K562 (cell line): ENCODE results near the gene CFAP410. TPM values are rescaled to one million over a fixed set of nuclear protein-coding genes. Genes with fewer than 3 reads are reported as not detected.

Experiments used
- ATAC-seq: fragments of 200-7000 bp; cut with Tn5 transposase; 3 replicates; pipeline ENCODE4 v1.9.1; 2020; ENCODE audit warnings: moderate library complexity
- BruUV-seq: library from RNA; stranded (reverse); fragments of 400-500 nt; replicated peaks from 2 replicates; lab custom pipeline; 2021; lab: Mats Ljungman, UMichigan
- CTCF ChIA-PET: fragments of 300-600 bp; formaldehyde crosslinking; extraction: SDS; loops from one replicate; lab custom pipeline; 2021; ENCODE audit warnings: low intra/inter-chr PET ratio; lab: Yijun Ruan, JAX
- POLR2A ChIA-PET: fragments of 300-600, 350-650 bp; sonication (Branson Sonifier 250); formaldehyde crosslinking; extraction: SDS; loops from one replicate; lab custom pipeline; 2021; ENCODE audit warnings: antibody characterized with exemption, inconsistent platforms; lab: Yijun Ruan, JAX
- DNase-seq, 4 experiments: peaks; one replicate each; pipeline versions ENCODE4 v3.0.0 to v3.0.0-alpha.2; 2011 to 2018; ENCODE audit warnings: low spot score in 3 of 4, mixed read lengths in 3 of 4; ENCODE audit errors: extremely low read depth in 1 of 4
- FAIRE-seq: peaks from 2 replicates; lab custom pipeline; 2011; peaks lifted over from hg19 to GRCh38; lab: Jason Lieb, UNC
- H2AFZ ChIP-seq: 2 replicates; pipeline ENCODE4 v1.6.0; 2011; ENCODE audit warnings: low read depth, low read length, control low read depth, inconsistent platforms
- H3K27ac ChIP-seq: fragments of 200-600 bp; 3 replicates; pipeline ENCODE4 v1.8.0; 2011; ENCODE audit warnings: low read depth, mild to moderate bottlenecking, control low read depth, inconsistent platforms, low read length, moderate library complexity, mixed read lengths; ENCODE audit errors: extremely low read depth
- H3K27me3 ChIP-seq, 2 experiments: fragments of 300-600 bp in 1 of 2; 2 replicates in 1 of 2; 3 replicates in 1 of 2; pipeline versions ENCODE4 v1.6.0 to v1.8.0; 2011; ENCODE audit warnings: inconsistent platforms in 2 of 2, low read length in 2 of 2, mild to moderate bottlenecking in 1 of 2, mixed read lengths in 1 of 2, moderate library complexity in 1 of 2; ENCODE audit not compliant: control insufficient read depth in 2 of 2, insufficient read depth in 2 of 2
- H3K36me3 ChIP-seq: fragments of 300-600 bp; 3 replicates; pipeline ENCODE4 v1.8.0; 2011; ENCODE audit warnings: mild to moderate bottlenecking, low read length, inconsistent platforms; ENCODE audit not compliant: control insufficient read depth, insufficient read depth
- H3K4me1 ChIP-seq, 2 experiments: fragments of 200-600 bp in 1 of 2; replicated peaks in 1 of 2; 2 replicates in 1 of 2; 3 replicates in 1 of 2; pipeline versions ENCODE4 v1.5.1 to v1.8.0; 2011; ENCODE audit warnings: inconsistent platforms in 2 of 2, low read length in 2 of 2, mild to moderate bottlenecking in 1 of 2, mixed read lengths in 1 of 2, moderate library complexity in 1 of 2; ENCODE audit not compliant: control insufficient read depth in 2 of 2, insufficient read depth in 2 of 2
- H3K4me2 ChIP-seq: 2 replicates; pipeline ENCODE4 v1.6.1; 2011; ENCODE audit warnings: low read length, control low read depth, inconsistent platforms, mixed read lengths; ENCODE audit not compliant: insufficient read depth
- H3K4me3 ChIP-seq: fragments of 200-600 bp; sonication (generic), shearing (Covaris generic); 2 replicates; pipeline ENCODE4 v1.5.1; 2016; ENCODE audit warnings: control low read depth, inconsistent platforms
- H3K79me2 ChIP-seq: fragments of 200-600 bp; 3 replicates; pipeline ENCODE4 v1.8.0; 2011; ENCODE audit warnings: low read length, inconsistent platforms; ENCODE audit not compliant: control insufficient read depth, insufficient read depth
- H3K9ac ChIP-seq, 2 experiments: 2 replicates each; pipeline versions ENCODE4 v1.6.0 to v1.6.1; 2011; ENCODE audit warnings: low read depth in 2 of 2, low read length in 2 of 2, control low read depth in 1 of 2, inconsistent platforms in 1 of 2, mild to moderate bottlenecking in 1 of 2, mixed read lengths in 1 of 2; ENCODE audit not compliant: insufficient read depth in 1 of 2
- H3K9me1 ChIP-seq: one replicate; pipeline ENCODE4 v1.6.0; 2011; ENCODE audit warnings: inconsistent platforms, mild to moderate bottlenecking, low read length, moderate library complexity; ENCODE audit not compliant: control insufficient read depth, insufficient read depth
- H3K9me3 ChIP-seq: replicated peaks from 2 replicates; pipeline ENCODE4 v1.5.1; 2011; ENCODE audit warnings: low read depth, low read length, inconsistent platforms; ENCODE audit not compliant: control insufficient read depth, insufficient read depth
- H4K20me1 ChIP-seq: replicated peaks from 2 replicates; pipeline ENCODE4 v1.6.1; 2011; ENCODE audit warnings: low read length, inconsistent platforms, mixed read lengths; ENCODE audit not compliant: control insufficient read depth, insufficient read depth
- ADNP ChIP-seq: fragments of 200-800 bp; sonication (Bioruptor generic); IDR thresholded peaks from 2 replicates; pipeline ENCODE4 v1.6.1; 2016; ENCODE audit warnings: missing genetic modification characterization, missing compliant biosample characterization
- BACH1 ChIP-seq: fragments of 200-800 bp; sonication (Bioruptor generic); IDR thresholded peaks from 2 replicates; pipeline ENCODE4 v1.6.1; 2016; ENCODE audit warnings: missing genetic modification characterization, missing compliant biosample characterization
- HDGF ChIP-seq: fragments of 450-650 bp; IDR thresholded peaks from 2 replicates; pipeline ENCODE4 v1.6.1; 2016
- SMARCB1 ChIP-seq: IDR thresholded peaks from 2 replicates; pipeline ENCODE4 v1.6.1; 2011; ENCODE audit warnings: improper control_type of control experiment, low read depth; ENCODE audit not compliant: insufficient read length
- ZEB2 ChIP-seq: fragments of 450-650 bp; IDR thresholded peaks from 2 replicates; pipeline ENCODE4 v1.6.1; 2016
- ZNF551 ChIP-seq: fragments of 250-450 bp; sonication (Bioruptor Pico); IDR thresholded peaks from 2 replicates; pipeline ENCODE4 v1.5.0; 2021; ENCODE audit warnings: mild to moderate bottlenecking, moderate library complexity
- ZNF561 ChIP-seq: fragments of 450-650 bp; formaldehyde crosslinking; conservative IDR thresholded peaks from 2 replicates; pipeline ENCODE4 v1.4.0; 2020; ENCODE audit warnings: mild to moderate bottlenecking, moderate library complexity
- WGBS: fragments of 100-300 bp; shearing (Covaris generic); methylation state at CpG from one replicate; pipeline ENCODE4 v1.1.6; 2016; ENCODE audit warnings: low coverage, mixed read lengths; ENCODE audit not compliant: insufficient coverage; ENCODE audit errors: missing lambda C conversion rate; 5-methylcytosine and 5-hydroxymethylcytosine counted together
- in situ Hi-C: fragments of 300-500 bp; cut with MboI; formaldehyde crosslinking; loops from 4 replicates; pipeline ENCODE4 v1.15.0; 2018; ENCODE audit warnings: inconsistent platforms, mixed read lengths
- intact Hi-C: fragments of 100-400 bp; cut with micrococcal nuclease; formaldehyde crosslinking; loops from 2 replicates; pipeline ENCODE4 v1.14.2; 2022
- polyA plus RNA-seq, 8 experiments: library from polyadenylated mRNA; depleted of rRNA in 4 of 8; stranded (reverse) in 5 of 8; unstranded in 3 of 8; fragments of >200 nt; fragmentation: Nextera tagmentation in 2 of 8; fragmentation: Illumina TruSeq in 1 of 8; extraction: Ambion mirVana in 2 of 8; extraction: Trizol in 1 of 8; gene quantifications; 2 replicates each; pipeline versions ENCODE4 v1.2.1 to v1.2.3, GENCODE V29; 2011 to 2014; ENCODE audit warnings: inconsistent platforms in 1 of 8, missing spikeins in 1 of 8
- total RNA-seq, 7 experiments: library from RNA; depleted of rRNA in 6 of 7; stranded (reverse); fragments of >200 nt in 6 of 7; fragmentation: Illumina TruSeq in 2 of 7; extraction: Trizol in 2 of 7; gene quantifications; 2 replicates each; pipeline versions ENCODE4 v1.2.1 to v1.2.3, GENCODE V29; 2011 to 2021; ENCODE audit warnings: low replicate concordance in 1 of 7
- TF ChIP-seq, protein P1 (sequence below): sonication (generic); formaldehyde crosslinking; IDR thresholded peaks from 2 replicates; pipeline ENCODE4 v1.5.0; 2020; ENCODE audit warnings: missing genetic modification reagents

CFAP410 gene
- total and polyA plus RNA-seq, 9 of the 15 experiments (the other 6 are each of a cell fraction or from before 2014, with no cell fraction given) = 0.07 to 17.3 (median 2.3) TPM

DNA sequence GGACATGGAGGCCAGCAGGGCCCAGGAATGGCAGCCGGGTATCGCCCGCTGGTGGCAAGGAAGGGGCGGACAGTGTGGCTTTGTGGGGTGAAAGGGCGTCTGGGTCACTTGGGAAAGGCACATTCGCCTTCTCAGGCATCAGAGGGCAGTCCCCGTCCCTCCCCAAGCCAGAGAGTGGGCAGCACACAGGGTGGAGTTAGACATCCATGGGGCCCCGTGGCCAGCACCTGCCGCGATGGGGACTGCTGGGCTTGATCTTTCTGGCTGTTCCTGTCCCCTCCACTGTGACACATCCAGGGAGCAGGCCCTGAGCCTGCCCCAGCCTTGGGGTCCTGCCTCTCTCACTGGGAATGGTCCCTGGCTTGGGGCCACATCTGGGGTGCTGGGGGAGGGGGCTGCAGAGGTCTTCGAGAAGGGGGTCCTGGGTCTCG lies 10.2 kb upstream of the CFAP410 start:
- no peak for TF ChIP-seq ZEB2
- no peak for TF ChIP-seq BACH1
- TF ChIP-seq SMARCB1 = no peak
- TF ChIP-seq, protein P1, sequence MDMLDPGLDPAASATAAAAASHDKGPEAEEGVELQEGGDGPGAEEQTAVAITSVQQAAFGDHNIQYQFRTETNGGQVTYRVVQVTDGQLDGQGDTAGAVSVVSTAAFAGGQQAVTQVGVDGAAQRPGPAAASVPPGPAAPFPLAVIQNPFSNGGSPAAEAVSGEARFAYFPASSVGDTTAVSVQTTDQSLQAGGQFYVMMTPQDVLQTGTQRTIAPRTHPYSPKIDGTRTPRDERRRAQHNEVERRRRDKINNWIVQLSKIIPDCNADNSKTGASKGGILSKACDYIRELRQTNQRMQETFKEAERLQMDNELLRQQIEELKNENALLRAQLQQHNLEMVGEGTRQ (CRISPR knock-in tag) = no peak
- TF ChIP-seq ZNF551 (CRISPR knock-in tag) = no peak
- no peak for TF ChIP-seq HDGF
- TF ChIP-seq ZNF561 (CRISPR knock-in tag) = no peak
- TF ChIP-seq ADNP = no peak
- TF ChIP-seq, all 486 proteins: peak for 0
- WGBS = 8% methylated on average over 8 of the region's 12 CpGs
- Histone ChIP-seq H3K79me2 (no peaks in the 10 kb centered on the region), H4K20me1 (no peaks in the 10 kb centered on the region; the same call in none of the 2 replicates), H3K4me1 (peaks cover 0 to 23% of the 10 kb centered on the region in 2 experiments; a peak in 2 of 5 replicates), H3K27ac (no peak overlapping the region), H3K9me3 (no peaks in the 10 kb centered on the region), H3K4me3 (no peak overlapping the region), H3K9ac (no peak overlapping the region), H3K9me1 (no peaks in the 10 kb centered on the region), H3K4me2 (no peak overlapping the region), H2AFZ (no peak overlapping the region), H3K36me3 (no peaks in the 10 kb centered on the region), H3K27me3 (peaks cover 65 to 84% of the 10 kb centered on the region in 2 experiments)
- CTCF ChIA-PET = no interaction called here
- FAIRE-seq (no peak), DNase-seq (no peak), ATAC-seq (no peak)
- intact Hi-C loops = no loop called here
- BruUV-seq = no TSS peak
- in situ Hi-C loops = no loop called here
- POLR2A ChIA-PET = no interaction called here
